HepG2 (cell line): ENCODE results near the gene C1S. TPM values are rescaled to one million over a fixed set of nuclear protein-coding genes. Genes with fewer than 3 reads are reported as not detected.

ENCODE experiments used
- ATAC-seq: fragments of 200-7000 bp; cut with Tn5 transposase; 3 replicates; pipeline ENCODE4 v1.9.1; 2020; ENCODE audit warnings: mild to moderate bottlenecking, moderate library complexity
- BruUV-seq: library from RNA; stranded (reverse); fragments of 400-500 nt; replicated peaks from 2 replicates; lab custom pipeline; 2021; lab: Mats Ljungman, UMichigan
- CTCF ChIA-PET: fragments of 300-600 bp; formaldehyde crosslinking; extraction: SDS; loops from one replicate; lab custom pipeline; 2021; ENCODE audit warnings: low total read pairs, inconsistent platforms, low intra/inter-chr PET ratio; lab: Yijun Ruan, JAX
- POLR2A ChIA-PET: fragments of 350-600 bp; sonication (Branson Sonifier 250); formaldehyde crosslinking; loops from one replicate; lab custom pipeline; 2020; ENCODE audit warnings: antibody characterized with exemption, inconsistent platforms; lab: Yijun Ruan, JAX
- DNase-seq: peaks from one replicate; pipeline ENCODE4 v3.0.0-alpha.2; 2015; ENCODE audit warnings: low spot score
- FAIRE-seq: peaks from 3 replicates; lab custom pipeline; 2011; peaks lifted over from hg19 to GRCh38; lab: Jason Lieb, UNC
- H2AFZ ChIP-seq: one replicate; pipeline ENCODE4 v1.6.1; 2011; ENCODE audit warnings: low read length, inconsistent platforms
- H3K27ac ChIP-seq: fragments of 300-600 bp; 3 replicates; pipeline ENCODE4 v1.8.0; 2011; ENCODE audit warnings: mixed run types, mild to moderate bottlenecking, mixed read lengths, low read length, inconsistent platforms; ENCODE audit not compliant: insufficient read depth; ENCODE audit errors: extremely low read length
- H3K27me3 ChIP-seq, 2 experiments: fragments of 200-600 bp in 1 of 2; 2 replicates in 1 of 2; 3 replicates in 1 of 2; pipeline versions ENCODE4 v1.6.0 to v1.8.0; 2011; ENCODE audit warnings: low read length in 2 of 2, mild to moderate bottlenecking in 2 of 2, moderate library complexity in 2 of 2, inconsistent platforms in 1 of 2; ENCODE audit not compliant: insufficient read depth in 2 of 2, control insufficient read depth in 1 of 2
- H3K36me3 ChIP-seq, 2 experiments: fragments of 200-600 bp in 1 of 2; replicated peaks in 1 of 2; 2 replicates in 1 of 2; 3 replicates in 1 of 2; pipeline versions ENCODE4 v1.5.1 to v1.8.0; 2011; ENCODE audit warnings: low read length in 2 of 2, inconsistent platforms in 1 of 2; ENCODE audit not compliant: insufficient read depth in 2 of 2, control insufficient read depth in 1 of 2
- H3K4me1 ChIP-seq: 2 replicates; pipeline ENCODE4 v1.5.1; 2012; ENCODE audit warnings: low read length, inconsistent platforms; ENCODE audit not compliant: insufficient read depth
- H3K4me2 ChIP-seq: 2 replicates; pipeline ENCODE4 v1.6.0; 2011; ENCODE audit warnings: low read depth, low read length, inconsistent platforms
- H3K4me3 ChIP-seq, 3 experiments: fragments of 200-600 bp in 1 of 3; sonication (generic), shearing (Covaris generic) in 1 of 3; replicated peaks in 1 of 3; 2 replicates each; pipeline ENCODE4 v1.5.1; 2011 to 2016; ENCODE audit warnings: low read length in 3 of 3, inconsistent platforms in 2 of 3, low read depth in 2 of 3, mild to moderate bottlenecking in 2 of 3, control low read depth in 1 of 3, mixed read lengths in 1 of 3; ENCODE audit not compliant: insufficient read depth in 1 of 3
- H3K79me2 ChIP-seq: one replicate; pipeline ENCODE4 v1.6.1; 2011; ENCODE audit warnings: low read length, inconsistent platforms; ENCODE audit not compliant: insufficient read depth
- H3K9ac ChIP-seq: 2 replicates; pipeline ENCODE4 v1.6.0; 2011; ENCODE audit warnings: mild to moderate bottlenecking, low read depth, low read length, inconsistent platforms; ENCODE audit not compliant: insufficient read depth
- H3K9me3 ChIP-seq: 2 replicates; pipeline ENCODE4 v1.5.1; 2012; ENCODE audit warnings: mild to moderate bottlenecking, low read length
- H4K20me1 ChIP-seq: 2 replicates; pipeline ENCODE4 v1.6.0; 2011; ENCODE audit warnings: inconsistent platforms, mild to moderate bottlenecking, low read length, moderate library complexity; ENCODE audit not compliant: insufficient read depth
- AKAP8 ChIP-seq: sonication (generic); formaldehyde crosslinking; IDR thresholded peaks from 2 replicates; pipeline ENCODE4 v1.5.1; 2020; ENCODE audit warnings: mild to moderate bottlenecking, missing genetic modification reagents
- HDAC1 ChIP-seq: sonication (generic); formaldehyde crosslinking; IDR thresholded peaks from 2 replicates; pipeline ENCODE4 v1.5.1; 2020; ENCODE audit warnings: mild to moderate bottlenecking, missing genetic modification reagents
- NR2F1 ChIP-seq, 2 experiments: fragments of 450-650 bp in 1 of 2; formaldehyde crosslinking in 1 of 2; IDR thresholded peaks; 2 replicates each; pipeline versions ENCODE4 v1.5.0 to v1.6.1; 2016 to 2020; ENCODE audit warnings: mild to moderate bottlenecking in 1 of 2, missing compliant biosample characterization in 1 of 2, missing genetic modification reagents in 1 of 2, moderate library complexity in 1 of 2
- PTBP1 ChIP-seq: fragments of 200-400 bp; formaldehyde crosslinking; IDR thresholded peaks from 2 replicates; pipeline ENCODE4 v1.6.1; 2018; ENCODE audit warnings: low read length, low read depth; ENCODE audit not compliant: poor library complexity, severe bottlenecking
- SRSF4 ChIP-seq: fragments of 200-400 bp; formaldehyde crosslinking; IDR thresholded peaks from one replicate; pipeline ENCODE4 v1.6.1; 2018; ENCODE audit warnings: mild to moderate bottlenecking, low read depth, low read length, moderate library complexity; ENCODE audit not compliant: poor library complexity, severe bottlenecking
- TFDP2 ChIP-seq: sonication (generic); formaldehyde crosslinking; IDR thresholded peaks from 2 replicates; pipeline ENCODE4 v1.4.0; 2020; ENCODE audit warnings: missing genetic modification reagents
- ZFP62 ChIP-seq: sonication (generic); formaldehyde crosslinking; IDR thresholded peaks from 2 replicates; pipeline ENCODE4 v1.4.0; 2020; ENCODE audit warnings: missing genetic modification reagents
- ZNF513 ChIP-seq: sonication (generic); formaldehyde crosslinking; conservative IDR thresholded peaks from 2 replicates; pipeline ENCODE4 v1.5.0; 2020; ENCODE audit warnings: missing genetic modification reagents
- ZNF556 ChIP-seq: sonication (generic); formaldehyde crosslinking; IDR thresholded peaks from 2 replicates; pipeline ENCODE4 v1.4.0; 2020; ENCODE audit warnings: mild to moderate bottlenecking, missing genetic modification reagents, borderline replicate concordance
- WGBS: methylation state at CpG from one replicate; pipeline ENCODE4 v1.1.6; 2017; ENCODE audit warnings: low lambda C conversion rate; 5-methylcytosine and 5-hydroxymethylcytosine counted together
- in situ Hi-C: cut with HindIII; loops from 2 replicates; pipeline ENCODE4 v1.10.0; 2017; ENCODE audit warnings: low pct_unique_long_range_greater_than_20kb; ENCODE audit not compliant: extremely low pct_ligation_motif_present
- intact Hi-C: fragments of 100-400 bp; cut with micrococcal nuclease; formaldehyde crosslinking; loops from one replicate; pipeline ENCODE4 v1.10.0; 2022; ENCODE audit not compliant: unreplicated experiment
- polyA plus RNA-seq, 8 experiments: library from polyadenylated mRNA; depleted of rRNA in 3 of 8; stranded (reverse) in 7 of 8; unstranded in 1 of 8; fragments of >200 nt; fragmentation: Illumina TruSeq in 4 of 8; extraction: Trizol in 4 of 8; gene quantifications; 2 replicates each; pipeline versions ENCODE4 v1.2.1 to v1.2.3, GENCODE V29; 2011 to 2016; ENCODE audit warnings: low read depth in 4 of 8, missing spikeins in 1 of 8, mixed read lengths in 1 of 8; ENCODE audit not compliant: insufficient read depth in 1 of 8
- total RNA-seq, 5 experiments: library from RNA; depleted of rRNA; stranded (reverse); fragments of >200 nt; fragmentation: Illumina TruSeq; extraction: Trizol; gene quantifications; 2 replicates each; pipeline ENCODE4 v1.2.3, GENCODE V29; 2016; ENCODE audit warnings: low read depth in 1 of 5

C1S gene
- total and polyA plus RNA-seq, 2 of the 13 experiments (the other 11 are each of a cell fraction or from before 2014, with no cell fraction given): 14.5 to 18.2 TPM

GRCh38 chr12:7116196-7116595 lies 55.7 kb downstream of the C1S start (continued):
- TF ChIP-seq PTBP1 (no peak), NR2F1 (CRISPR knock-in tag; IDR thresholded peaks at IDR 0.05) (no peak), ZFP62 (CRISPR knock-in tag) (no peak), AKAP8 (no peak), ZNF513 (CRISPR knock-in tag) (no peak), ZNF556 (CRISPR knock-in tag) (no peak), HDAC1 (CRISPR knock-in tag) (no peak)

- no peak for TF ChIP-seq SRSF4
- no peak for TF ChIP-seq TFDP2 (CRISPR knock-in tag)
- BruUV-seq: no TSS peak
- no peak overlapping the region for H3K4me2 ChIP-seq
- H3K4me3 ChIP-seq: no peak overlapping the region
- DNase-seq (no peak), FAIRE-seq (no peak), ATAC-seq (no peak)
- ChIA-PET POLR2A (no interaction called here), CTCF (no interaction called here)
- H3K9me3 ChIP-seq: no peaks in the 10 kb centered on the region
- H3K9ac ChIP-seq: no peak overlapping the region
- no peaks in the 10 kb centered on the region for H3K27me3 ChIP-seq
- H3K27ac ChIP-seq: no peak overlapping the region
- H3K79me2 ChIP-seq: no peaks in the 10 kb centered on the region
- in situ Hi-C loops (loop anchor here (10.0 kb wide), 2 partner anchors 52 to 172 kb away; partner anchors contain the start of genes C12orf57, C1S and RNU7-1), intact Hi-C loops (no loop called here)
- 96% methylated on average over 3 of the region's 9 CpGs for WGBS
- H3K4me1 ChIP-seq: peaks cover 22% of the 10 kb centered on the region
- H2AFZ ChIP-seq: no peak overlapping the region
- H3K36me3 ChIP-seq: peaks cover 3 to 8% of the 10 kb centered on the region in 2 experiments; a peak in 3 of 5 replicates
- no peaks in the 10 kb centered on the region for H4K20me1 ChIP-seq
Observed at GRCh38 chr12:7116916-7117315, 56.4 kb downstream of the C1S start.
